IMR-90 (cell line): ENCODE data around the gene FPR2. TPM values are rescaled to one million over a fixed set of nuclear protein-coding genes. Genes with fewer than 3 reads are reported as not detected.
"Not testable (repeated sequence)": the region's sequence is repeated elsewhere in the genome, so short reads cannot be mapped to it uniquely, and the experiment has no call there.

Experiments
- ATAC-seq: fragments of 200-7000 bp; cut with Tn5 transposase; 2 replicates; pipeline ENCODE4 v1.9.1; 2020; ENCODE audit warnings: low read depth, mild to moderate bottlenecking, moderate library complexity
- BruUV-seq: library from RNA; stranded (reverse); fragments of 400-500 nt; replicated peaks from 2 replicates; lab custom pipeline; 2021; lab: Mats Ljungman, UMichigan
- CTCF ChIA-PET: fragments of 300-600 bp; formaldehyde crosslinking; extraction: SDS; loops from one replicate; lab custom pipeline; 2021; ENCODE audit warnings: antibody characterized with exemption; lab: Yijun Ruan, JAX
- POLR2A ChIA-PET: fragments of 300-600 bp; sonication (Branson Sonifier 250); formaldehyde crosslinking; loops from one replicate; lab custom pipeline; 2022; ENCODE audit warnings: antibody characterized with exemption; ENCODE audit not compliant: unreplicated experiment; lab: Charles Lee
- DNase-seq: peaks from one replicate; pipeline ENCODE4 v3.0.0; 2013
- H2AFZ ChIP-seq: replicated peaks from 2 replicates; pipeline ENCODE3; 2013; ENCODE audit warnings: low read length, mild to moderate bottlenecking; ENCODE audit not compliant: poor library complexity
- H2AK5ac ChIP-seq: 2 replicates; pipeline ENCODE4 v1.6.1; 2013; ENCODE audit warnings: low read depth, low read length, inconsistent platforms
- H2AK9ac ChIP-seq: replicated peaks from 2 replicates; pipeline ENCODE3; 2013; ENCODE audit warnings: mild to moderate bottlenecking, low read depth, low read length, moderate library complexity; ENCODE audit not compliant: poor library complexity
- H2BK120ac ChIP-seq: 2 replicates; pipeline ENCODE4 v1.6.1; 2013; ENCODE audit warnings: low read depth, low read length, inconsistent platforms
- H2BK15ac ChIP-seq: 3 replicates; pipeline ENCODE4 v1.6.1; 2013; ENCODE audit warnings: low read depth, low read length, inconsistent platforms
- H2BK20ac ChIP-seq: 2 replicates; pipeline ENCODE4 v1.6.1; 2013; ENCODE audit warnings: low read depth, mild to moderate bottlenecking, inconsistent platforms, low read length, moderate library complexity
- H2BK5ac ChIP-seq: 2 replicates; pipeline ENCODE4 v1.6.1; 2013; ENCODE audit warnings: mild to moderate bottlenecking, low read depth, low read length, inconsistent platforms; ENCODE audit not compliant: poor library complexity, severe bottlenecking
- H3K14ac ChIP-seq: replicated peaks from 2 replicates; pipeline ENCODE4 v1.6.1; 2013; ENCODE audit warnings: low read depth, low read length, inconsistent platforms
- H3K18ac ChIP-seq: 2 replicates; pipeline ENCODE4 v1.6.1; 2013; ENCODE audit warnings: low read depth, low read length, control low read depth
- H3K23ac ChIP-seq: 2 replicates; pipeline ENCODE4 v1.6.1; 2013; ENCODE audit warnings: low read depth, low read length, inconsistent platforms
- H3K27ac ChIP-seq: 2 replicates; pipeline ENCODE4 v1.5.1; 2013; ENCODE audit warnings: mild to moderate bottlenecking, control low read depth, low read length; ENCODE audit not compliant: insufficient read depth
- H3K27me3 ChIP-seq: 2 replicates; pipeline ENCODE4 v1.6.1; 2013; ENCODE audit warnings: low read length; ENCODE audit not compliant: control insufficient read depth, insufficient read depth
- H3K36me3 ChIP-seq: 2 replicates; pipeline ENCODE4 v1.6.1; 2013; ENCODE audit warnings: low read length, mixed read lengths; ENCODE audit not compliant: control insufficient read depth, insufficient read depth
- H3K4ac ChIP-seq: 2 replicates; pipeline ENCODE4 v1.6.1; 2013; ENCODE audit warnings: low read depth, low read length, inconsistent platforms
- H3K4me1 ChIP-seq: 2 replicates; pipeline ENCODE4 v1.6.1; 2013; ENCODE audit warnings: low read length, mixed read lengths; ENCODE audit not compliant: control insufficient read depth, insufficient read depth
- H3K4me2 ChIP-seq: 2 replicates; pipeline ENCODE4 v1.6.1; 2013; ENCODE audit warnings: low read depth, mild to moderate bottlenecking, control low read depth, low read length, moderate library complexity
- H3K4me3 ChIP-seq: 2 replicates; pipeline ENCODE4 v1.5.1; 2013; ENCODE audit warnings: low read depth, mild to moderate bottlenecking, control low read depth, low read length, moderate library complexity; ENCODE audit not compliant: insufficient read depth
- H3K56ac ChIP-seq: 2 replicates; pipeline ENCODE4 v1.6.1; 2013; ENCODE audit warnings: low read length, inconsistent platforms; ENCODE audit not compliant: insufficient read depth; ENCODE audit errors: extremely low read depth
- H3K79me1 ChIP-seq, 2 experiments: 2 replicates each; pipeline ENCODE4 v1.6.1; 2013; ENCODE audit warnings: low read length in 2 of 2, inconsistent platforms in 1 of 2, low read depth in 1 of 2
- H3K9ac ChIP-seq: 2 replicates; pipeline ENCODE4 v1.6.1; 2013; ENCODE audit warnings: low read depth, low read length, control low read depth
- H3K9me1 ChIP-seq: 2 replicates; pipeline ENCODE4 v1.6.1; 2013; ENCODE audit warnings: low read length, inconsistent platforms; ENCODE audit not compliant: insufficient read depth
- H3K9me3 ChIP-seq: 2 replicates; pipeline ENCODE4 v1.6.1; 2013; ENCODE audit warnings: low read length; ENCODE audit not compliant: control insufficient read depth, insufficient read depth
- H4K20me1 ChIP-seq: 2 replicates; pipeline ENCODE4 v1.6.1; 2013; ENCODE audit warnings: low read length, inconsistent platforms; ENCODE audit not compliant: insufficient read depth
- H4K5ac ChIP-seq: 2 replicates; pipeline ENCODE4 v1.6.1; 2013; ENCODE audit warnings: mild to moderate bottlenecking, low read depth, low read length, control low read depth
- H4K8ac ChIP-seq, 2 experiments: 2 replicates each; pipeline ENCODE4 v1.6.1; 2013; ENCODE audit warnings: low read depth in 2 of 2, low read length in 2 of 2, control low read depth in 1 of 2, inconsistent platforms in 1 of 2
- H4K91ac ChIP-seq: 2 replicates; pipeline ENCODE4 v1.6.1; 2013; ENCODE audit warnings: low read depth, low read length, inconsistent platforms; ENCODE audit not compliant: insufficient read depth
- WGBS, 2 experiments: methylation state at CpG; one replicate each; pipeline versions ENCODE4 v1.1.5 to v1.1.7; 2013; ENCODE audit warnings: missing lambda C conversion rate in 2 of 2; ENCODE audit not compliant: insufficient read length in 1 of 2; ENCODE audit errors: extremely low coverage in 2 of 2; 5-methylcytosine and 5-hydroxymethylcytosine counted together
- dilution Hi-C: fragments of 300-500 bp; cut with HindIII; formaldehyde crosslinking; loops from one replicate; pipeline ENCODE4 v1.14.3; 2018; ENCODE audit warnings: low sequenced_read_pairs; ENCODE audit not compliant: unreplicated experiment
- in situ Hi-C: fragments of 300-500 bp; cut with MboI; formaldehyde crosslinking; loops from 3 replicates; pipeline ENCODE4 v1.14.3; 2019; ENCODE audit warnings: low sequenced_read_pairs, inconsistent platforms, mixed read lengths
- intact Hi-C: fragments of 100-400 bp; cut with micrococcal nuclease; formaldehyde crosslinking; loops from 2 replicates; pipeline ENCODE4 v1.10.0; 2022
- polyA plus RNA-seq, 3 experiments: library from polyadenylated mRNA; depleted of rRNA; stranded (reverse); fragments of >200 nt; gene quantifications; 2 replicates each; pipeline ENCODE4 v1.2.3, GENCODE V29; 2012; ENCODE audit warnings: low replicate concordance in 1 of 3
- total RNA-seq: library from RNA; depleted of rRNA; stranded (reverse); fragments of >200 nt; gene quantifications from 2 replicates; pipeline ENCODE4 v1.2.3, GENCODE V29; 2012

FPR2 gene
- total and polyA plus RNA-seq, 2 of the 4 experiments (the other 2 are of a cell fraction), result not detected

GRCh38 chr19:51804789-51805188, 43.8 kb downstream of the FPR2 start:
- H4K8ac ChIP-seq, H3K4me3 ChIP-seq, H4K20me1 ChIP-seq, H3K79me1 ChIP-seq, H2AK9ac ChIP-seq, H3K23ac ChIP-seq, H3K4me1 ChIP-seq, ATAC-seq, H3K9me3 ChIP-seq, in situ Hi-C loops, H2BK20ac ChIP-seq, H2BK15ac ChIP-seq, H3K4ac ChIP-seq, intact Hi-C loops, H3K9me1 ChIP-seq, H4K5ac ChIP-seq, H3K9ac ChIP-seq, H3K27ac ChIP-seq, H3K36me3 ChIP-seq, BruUV-seq, H2BK120ac ChIP-seq, H3K18ac ChIP-seq, DNase-seq, POLR2A ChIA-PET, H3K4me2 ChIP-seq, H3K27me3 ChIP-seq, H3K56ac ChIP-seq, H2AK5ac ChIP-seq, H4K91ac ChIP-seq, H2AFZ ChIP-seq, dilution Hi-C loops, H3K14ac ChIP-seq: not testable (repeated sequence)
- CTCF ChIA-PET, result interaction anchor here (0.9 kb wide), 1 partner anchor 27 kb away, joined by 3 read pairs; no protein-coding TSS in a partner anchor
- WGBS, 2 experiments, result 11% methylated on average over 4 of the region's 9 CpGs; no CpG with 5 or more reads in 1 of the 2 experiments
- H2BK5ac ChIP-seq, result peak overlapping the region; percentile 24

GRCh38 chr19:51805396-51805795, 44.4 kb downstream of the FPR2 start:
- H2AFZ ChIP-seq, POLR2A ChIA-PET, H4K91ac ChIP-seq, H3K27ac ChIP-seq, H3K18ac ChIP-seq, BruUV-seq, H4K20me1 ChIP-seq, H2BK20ac ChIP-seq, H4K8ac ChIP-seq, H3K9me1 ChIP-seq, H3K9ac ChIP-seq, H2BK15ac ChIP-seq, H2AK5ac ChIP-seq, H3K23ac ChIP-seq, H2AK9ac ChIP-seq, H3K4me1 ChIP-seq, H2BK120ac ChIP-seq, H3K4me3 ChIP-seq, H4K5ac ChIP-seq, DNase-seq, in situ Hi-C loops, H3K4ac ChIP-seq, H3K4me2 ChIP-seq, ATAC-seq, H3K9me3 ChIP-seq, CTCF ChIA-PET, intact Hi-C loops, H3K36me3 ChIP-seq, H3K56ac ChIP-seq, dilution Hi-C loops, H3K79me1 ChIP-seq, H3K27me3 ChIP-seq, H3K14ac ChIP-seq: not testable (repeated sequence)
- H2BK5ac ChIP-seq, result peak overlapping the region; percentile 24
- 57% methylated on average over 4 of the region's 8 CpGs; no CpG with 5 or more reads in 1 of the 2 experiments for WGBS, 2 experiments
